GM18519 (cell line): ENCODE measurements around the gene GNAZ.
"Not testable (repeated sequence)": the region's sequence is repeated elsewhere in the genome, so short reads cannot be mapped to it uniquely, and the experiment has no call there.

Experiments
- ATAC-seq: cut with Tn5 transposase; IDR thresholded peaks from one replicate; pipeline ENCODE4 v1.9.1; 2021; ENCODE audit warnings: mild to moderate bottlenecking, moderate library complexity; ENCODE audit not compliant: unreplicated experiment, low FRiP score

GNAZ gene

DNA sequence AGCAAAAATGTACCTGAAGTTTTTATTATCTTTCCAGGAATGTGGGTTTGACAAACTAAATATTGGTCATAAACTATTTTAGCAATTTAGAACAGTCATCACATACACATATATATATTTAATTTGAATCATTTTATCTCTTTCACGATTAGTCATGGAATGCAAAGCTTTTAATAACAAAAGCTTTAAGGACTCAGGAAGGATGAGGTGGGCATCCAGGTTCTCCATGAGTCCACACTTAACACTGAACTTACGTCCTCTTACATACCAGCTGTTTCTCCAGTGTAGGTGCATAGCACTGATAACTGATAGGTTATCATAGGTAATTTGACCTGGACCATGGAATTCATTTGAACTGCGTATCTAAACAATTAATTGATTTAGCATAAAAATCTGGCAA, 28.1 kb upstream of the GNAZ start:
- no peak for ATAC-seq

GRCh38 chr22:23044570-23044969, 25.7 kb upstream of the GNAZ start:
- no peak for ATAC-seq

DNA sequence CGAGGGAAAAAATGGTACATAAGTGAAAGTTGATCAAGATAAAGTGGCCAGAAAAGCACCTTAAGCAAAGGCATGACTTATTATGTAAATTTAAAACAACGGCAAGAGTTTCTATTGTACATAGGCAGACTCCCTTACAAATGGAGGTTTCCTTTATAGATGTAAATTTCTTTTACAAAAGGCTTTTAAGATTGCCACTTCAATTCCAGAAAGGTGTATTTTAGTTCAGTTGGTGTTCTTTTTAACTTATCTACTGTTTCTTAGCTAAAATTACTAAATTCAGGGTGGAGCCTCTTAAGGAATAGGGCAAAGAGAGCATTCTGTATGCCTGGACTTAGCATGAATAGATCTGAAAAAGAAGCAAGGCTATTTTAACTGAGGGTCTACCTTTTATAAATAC, 24.9 kb upstream of the GNAZ start:
- ATAC-seq: no peak

DNA sequence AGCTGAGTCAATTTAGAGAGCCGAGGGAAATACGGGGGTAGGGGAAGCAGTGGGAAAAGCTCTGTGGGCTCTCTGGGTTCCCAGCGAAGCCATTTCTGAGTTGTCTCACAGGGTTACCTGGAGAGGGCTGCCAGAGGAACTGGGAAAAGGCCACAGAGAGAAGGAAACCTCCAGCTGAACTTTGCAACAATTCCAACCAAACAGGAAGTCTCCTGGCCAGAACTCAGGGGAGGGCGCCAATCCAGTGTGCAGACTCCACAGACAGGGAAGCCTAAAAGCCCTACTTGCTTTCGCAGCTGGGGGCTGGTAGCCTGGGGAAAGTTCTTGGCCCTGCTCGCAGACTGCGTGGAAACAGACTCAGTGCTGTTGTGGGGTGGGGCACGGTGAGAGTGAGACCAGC, 23.1 kb upstream of the GNAZ start:
- no peak for ATAC-seq

DNA sequence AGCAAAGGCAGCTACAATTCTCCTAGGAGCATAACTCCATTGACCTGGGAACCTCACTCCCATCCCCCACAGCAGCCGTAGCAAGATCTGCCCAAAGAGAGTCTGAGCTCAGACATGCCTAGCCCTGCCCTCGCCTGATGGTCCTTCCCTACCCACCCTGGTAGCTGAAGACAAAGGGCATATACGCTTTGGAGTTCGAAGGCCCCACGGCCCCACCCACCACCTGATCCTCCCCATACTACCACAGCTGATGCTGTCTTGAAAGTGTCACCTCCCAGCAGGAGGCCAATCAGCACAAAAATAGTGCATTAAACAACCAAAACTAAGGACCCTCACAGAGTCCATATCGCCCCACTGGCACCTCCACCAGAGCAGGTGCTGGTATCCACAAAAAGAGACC, 22.6 kb upstream of the GNAZ start:
- ATAC-seq: no peak

GRCh38 chr22:23050546-23050945, 19.8 kb upstream of the GNAZ start:
- not testable (repeated sequence) for ATAC-seq

DNA sequence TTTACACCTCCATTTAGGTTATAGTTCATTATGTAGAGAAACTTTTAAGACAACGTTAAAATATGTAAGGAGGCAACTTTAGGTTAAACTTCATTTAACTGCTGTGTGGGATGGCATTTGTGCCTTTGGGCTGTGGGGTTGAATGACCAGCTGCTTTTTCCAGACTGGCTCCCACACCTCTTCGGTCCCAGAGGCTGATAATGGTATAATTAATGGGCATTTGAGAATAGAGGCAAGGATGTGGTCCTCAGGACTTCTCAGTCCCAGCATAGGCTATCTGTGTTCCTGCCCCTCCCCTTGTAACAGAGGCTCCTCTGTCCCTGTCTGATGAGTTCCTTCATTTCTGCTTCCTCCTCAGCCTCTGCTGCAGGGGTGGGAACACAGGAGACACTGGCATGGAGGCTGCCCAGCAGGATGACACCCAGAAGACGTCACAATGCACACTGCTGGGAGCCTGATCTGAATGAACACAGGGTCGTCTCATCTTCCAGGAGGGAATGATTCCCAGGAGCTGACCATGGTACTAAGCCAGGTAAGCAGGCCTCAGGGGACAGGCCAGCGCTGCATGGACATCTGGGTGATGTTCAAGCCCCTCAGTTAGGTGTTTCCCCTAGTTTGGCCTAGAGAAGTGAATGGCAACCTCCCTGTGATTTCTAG, 17.1 kb upstream of the GNAZ start:
- no peak for ATAC-seq

DNA sequence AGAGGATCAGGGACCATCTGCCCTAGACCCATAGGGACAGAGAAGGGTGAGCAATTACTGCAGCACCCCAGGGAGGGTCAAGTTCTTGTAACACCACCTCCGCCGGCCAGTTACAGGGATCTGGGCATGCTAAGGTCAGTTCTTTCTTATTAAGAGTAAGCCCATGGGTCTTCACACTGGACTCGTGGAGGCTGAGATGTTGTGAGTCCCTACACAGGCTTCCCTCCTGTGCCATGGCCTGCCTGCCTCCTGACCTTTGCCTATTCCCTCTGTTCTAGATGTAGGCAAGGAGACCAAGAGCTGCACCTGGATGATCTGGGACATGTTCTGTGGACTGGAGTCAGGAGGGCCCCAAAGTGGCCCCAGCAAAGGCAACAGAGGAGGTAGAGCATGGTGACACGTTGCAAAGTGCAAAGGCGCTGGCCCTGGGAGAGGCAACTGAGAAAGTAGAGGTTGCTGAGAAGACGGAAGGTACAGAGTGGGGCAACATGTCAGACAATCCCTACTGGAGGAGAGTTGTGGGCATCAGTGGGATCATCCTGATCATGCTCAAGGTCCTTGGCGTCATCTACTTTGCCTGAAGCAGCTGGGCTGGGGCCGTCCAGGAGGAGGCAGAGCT, 16.3 kb upstream of the GNAZ start:
- ATAC-seq: no peak

- no peak for ATAC-seq
Observed at GRCh38 chr22:23054531-23055257, 15.6 kb upstream of the GNAZ start.

- ATAC-seq: no peak
Observed at GRCh38 chr22:23055449-23056179, 14.7 kb upstream of the GNAZ start.

- no peak for ATAC-seq
Observed at GRCh38 chr22:23057331-23057730, 13.0 kb upstream of the GNAZ start.

- ATAC-seq: no peak
Observed at GRCh38 chr22:23058063-23058462, 12.3 kb upstream of the GNAZ start.

GRCh38 chr22:23058481-23059283, 11.6 kb upstream of the GNAZ start:
- ATAC-seq: no peak

DNA sequence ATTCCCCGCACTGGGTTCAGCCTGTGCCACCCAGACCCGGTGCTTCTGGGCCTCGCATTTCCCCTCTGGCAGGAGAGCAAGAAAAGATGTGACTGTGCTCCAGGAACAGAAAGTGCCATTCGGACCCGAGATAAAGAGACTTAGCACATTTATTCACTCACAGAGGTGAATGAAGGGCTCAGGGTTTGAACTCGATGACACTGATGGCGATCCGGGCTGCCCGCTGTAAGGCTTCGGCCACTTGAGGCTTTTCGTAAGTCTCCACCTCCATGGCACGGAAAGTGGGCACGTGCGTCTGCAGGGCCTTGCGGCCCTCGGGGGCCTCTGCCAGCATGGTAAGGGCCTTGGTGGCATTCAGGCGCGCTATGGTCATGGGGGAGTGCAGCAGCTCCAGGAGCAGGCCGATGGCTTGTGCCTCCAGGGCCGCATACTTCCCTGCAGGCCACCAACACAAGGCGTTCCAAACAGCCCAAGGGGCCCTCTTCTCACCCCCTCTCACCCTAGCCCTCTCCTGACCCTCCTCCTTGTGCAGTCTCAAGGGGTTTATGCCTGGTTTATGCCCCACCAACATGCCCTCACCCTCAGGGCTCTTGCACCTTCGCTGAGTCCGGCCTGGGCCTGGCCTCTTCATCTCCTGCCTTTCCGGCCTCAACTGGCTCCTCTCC, 10.9 kb upstream of the GNAZ start:
- ATAC-seq: no peak

GRCh38 chr22:23060612-23061400, 9.5 kb upstream of the GNAZ start:
- ATAC-seq: no peak

- ATAC-seq: no peak
Observed at GRCh38 chr22:23061471-23062280, 8.6 kb upstream of the GNAZ start.

DNA sequence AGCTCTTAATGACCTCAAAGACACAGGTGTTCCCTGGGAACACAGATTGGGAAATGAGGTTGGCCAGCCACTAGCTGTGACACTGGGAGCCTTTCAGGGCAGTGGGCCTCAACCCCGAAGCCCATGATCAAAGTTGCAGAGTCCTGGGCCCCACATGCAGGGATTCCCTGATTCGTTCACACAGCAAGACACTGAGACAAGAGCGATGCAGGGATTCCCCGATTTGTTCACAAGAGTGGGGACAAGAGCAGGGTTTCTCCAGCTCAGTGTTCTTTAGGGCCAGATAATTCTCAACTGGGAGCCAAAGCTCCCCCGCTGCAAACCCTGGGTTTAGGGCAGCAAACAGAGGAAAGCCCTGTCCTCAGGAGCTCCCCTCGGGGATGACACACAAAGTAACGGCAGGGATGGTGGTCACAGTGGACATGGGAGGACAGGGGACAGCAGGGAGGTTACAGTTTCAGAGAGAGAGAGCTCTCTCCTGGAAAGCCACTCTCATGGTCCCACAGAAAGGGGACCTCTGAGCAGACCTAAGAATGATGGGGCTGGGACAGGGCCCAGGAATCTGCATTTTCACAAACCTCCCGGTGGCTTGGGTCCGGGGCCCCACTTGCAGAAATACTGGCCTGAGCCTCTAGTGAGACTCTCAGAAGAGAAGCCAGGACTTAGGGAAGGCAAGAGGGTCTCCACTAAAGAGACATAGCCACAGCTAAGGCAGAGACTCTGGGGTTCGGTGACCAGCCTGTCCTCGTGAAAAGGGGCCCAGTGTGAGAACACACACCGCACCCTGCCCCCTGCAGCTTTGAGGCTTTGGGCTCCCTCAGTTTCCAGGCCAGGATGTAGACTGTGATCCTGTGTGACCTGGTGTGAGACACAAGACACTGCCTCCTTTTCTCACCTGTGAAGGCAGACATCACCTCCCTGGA, 7.4 kb upstream of the GNAZ start:
- ATAC-seq: no peak
